SK-N-SH treated with all-trans-retinoic acid at 6 μM for 48 hours (cell line): ENCODE data around the gene KRTAP24-1.

Source experiments
- ATAC-seq: fragments of 200-7000 bp; cut with Tn5 transposase; 3 replicates; pipeline ENCODE4 v1.9.1; 2020; ENCODE audit warnings: mild to moderate bottlenecking, moderate library complexity
- ARNTL ChIP-seq: fragments of 450-650 bp; formaldehyde crosslinking; IDR thresholded peaks from 2 replicates; pipeline ENCODE4 v1.5.0; 2020; ENCODE audit warnings: low read depth, mild to moderate bottlenecking, moderate library complexity, borderline replicate concordance
- BACH2 ChIP-seq: fragments of 250-450 bp; sonication (Bioruptor Pico); IDR thresholded peaks from 2 replicates; pipeline ENCODE4 v1.9.0; 2021; ENCODE audit warnings: mild to moderate bottlenecking, borderline replicate concordance
- CSDC2 ChIP-seq: fragments of 250-450 bp; sonication (Bioruptor Pico); IDR thresholded peaks from 2 replicates; pipeline ENCODE4 v1.5.0; 2020; ENCODE audit warnings: mild to moderate bottlenecking, moderate library complexity
- ISL1 ChIP-seq: fragments of 250-450 bp; sonication (Bioruptor Pico); IDR thresholded peaks from 2 replicates; pipeline ENCODE4 v2.1.2; 2022; ENCODE audit warnings: mild to moderate bottlenecking, moderate library complexity
- OSR1 ChIP-seq: fragments of 250-450 bp; sonication (Bioruptor Pico); IDR thresholded peaks from 2 replicates; pipeline ENCODE4 v1.8.0; 2022; ENCODE audit warnings: moderate library complexity, mild to moderate bottlenecking, inconsistent platforms
- POU6F1 ChIP-seq: fragments of 250-450 bp; sonication (Bioruptor Pico); IDR thresholded peaks from 2 replicates; pipeline ENCODE4 v1.8.0; 2021; ENCODE audit warnings: low read depth, mild to moderate bottlenecking, moderate library complexity, borderline replicate concordance
- RARB ChIP-seq: fragments of 250-450 bp; sonication (Bioruptor Pico); IDR thresholded peaks from 2 replicates; pipeline ENCODE4 v1.8.0; 2021; ENCODE audit warnings: mild to moderate bottlenecking, moderate library complexity
- SNAI2 ChIP-seq: fragments of 250-450 bp; sonication (Bioruptor Pico); IDR thresholded peaks from 2 replicates; pipeline ENCODE4 v1.5.0; 2020; ENCODE audit warnings: mild to moderate bottlenecking, moderate library complexity
- TCF4 ChIP-seq: fragments of 250-450 bp; sonication (Bioruptor Pico); IDR thresholded peaks from 2 replicates; pipeline ENCODE4 v1.8.0; 2021; ENCODE audit warnings: mild to moderate bottlenecking, moderate library complexity, borderline replicate concordance
- TOX ChIP-seq: fragments of 250-450 bp; sonication (Bioruptor Pico); IDR thresholded peaks from 2 replicates; pipeline ENCODE4 v1.8.0; 2021; ENCODE audit warnings: mild to moderate bottlenecking, moderate library complexity, borderline replicate concordance
- ZC3H10 ChIP-seq: fragments of 250-450 bp; sonication (Bioruptor Pico); IDR thresholded peaks from 2 replicates; pipeline ENCODE4 v1.5.1; 2021; ENCODE audit warnings: mild to moderate bottlenecking, moderate library complexity
- ZFP3 ChIP-seq: fragments of 250-450 bp; sonication (Bioruptor Pico); IDR thresholded peaks from 2 replicates; pipeline ENCODE4 v1.5.0; 2020; ENCODE audit warnings: mild to moderate bottlenecking, moderate library complexity
- ZNF70 ChIP-seq: fragments of 450-650 bp; formaldehyde crosslinking; IDR thresholded peaks from 2 replicates; pipeline ENCODE4 v1.5.0; 2020; ENCODE audit warnings: mild to moderate bottlenecking, moderate library complexity
- ZNF8 ChIP-seq: fragments of 450-650 bp; formaldehyde crosslinking; IDR thresholded peaks from 2 replicates; pipeline ENCODE4 v1.5.0; 2020; ENCODE audit warnings: mild to moderate bottlenecking, moderate library complexity
- TF ChIP-seq, protein P1 (sequence below): fragments of 250-450 bp; sonication (Bioruptor Pico); IDR thresholded peaks from 2 replicates; pipeline ENCODE4 v1.5.0; 2020; ENCODE audit warnings: mild to moderate bottlenecking, moderate library complexity
- TF ChIP-seq, protein P2 (sequence below): fragments of 250-450 bp; sonication (Bioruptor Pico); IDR thresholded peaks from 2 replicates; pipeline ENCODE4 v1.5.1; 2021; ENCODE audit warnings: mild to moderate bottlenecking, moderate library complexity
- TF ChIP-seq, protein P3 (sequence below): fragments of 250-450 bp; sonication (Bioruptor Pico); IDR thresholded peaks from 2 replicates; pipeline ENCODE4 v1.8.0; 2020; ENCODE audit warnings: mild to moderate bottlenecking, moderate library complexity, borderline replicate concordance
- TF ChIP-seq, protein P4 (sequence below): fragments of 250-450 bp; sonication (Bioruptor Pico); IDR thresholded peaks from 2 replicates; pipeline ENCODE4 v1.5.1; 2020; ENCODE audit warnings: low read depth, mild to moderate bottlenecking, moderate library complexity

Gene KRTAP24-1

GRCh38 chr21:30271156-30271555, 11.6 kb downstream of the KRTAP24-1 start (continued):
- TF ChIP-seq, protein P1, sequence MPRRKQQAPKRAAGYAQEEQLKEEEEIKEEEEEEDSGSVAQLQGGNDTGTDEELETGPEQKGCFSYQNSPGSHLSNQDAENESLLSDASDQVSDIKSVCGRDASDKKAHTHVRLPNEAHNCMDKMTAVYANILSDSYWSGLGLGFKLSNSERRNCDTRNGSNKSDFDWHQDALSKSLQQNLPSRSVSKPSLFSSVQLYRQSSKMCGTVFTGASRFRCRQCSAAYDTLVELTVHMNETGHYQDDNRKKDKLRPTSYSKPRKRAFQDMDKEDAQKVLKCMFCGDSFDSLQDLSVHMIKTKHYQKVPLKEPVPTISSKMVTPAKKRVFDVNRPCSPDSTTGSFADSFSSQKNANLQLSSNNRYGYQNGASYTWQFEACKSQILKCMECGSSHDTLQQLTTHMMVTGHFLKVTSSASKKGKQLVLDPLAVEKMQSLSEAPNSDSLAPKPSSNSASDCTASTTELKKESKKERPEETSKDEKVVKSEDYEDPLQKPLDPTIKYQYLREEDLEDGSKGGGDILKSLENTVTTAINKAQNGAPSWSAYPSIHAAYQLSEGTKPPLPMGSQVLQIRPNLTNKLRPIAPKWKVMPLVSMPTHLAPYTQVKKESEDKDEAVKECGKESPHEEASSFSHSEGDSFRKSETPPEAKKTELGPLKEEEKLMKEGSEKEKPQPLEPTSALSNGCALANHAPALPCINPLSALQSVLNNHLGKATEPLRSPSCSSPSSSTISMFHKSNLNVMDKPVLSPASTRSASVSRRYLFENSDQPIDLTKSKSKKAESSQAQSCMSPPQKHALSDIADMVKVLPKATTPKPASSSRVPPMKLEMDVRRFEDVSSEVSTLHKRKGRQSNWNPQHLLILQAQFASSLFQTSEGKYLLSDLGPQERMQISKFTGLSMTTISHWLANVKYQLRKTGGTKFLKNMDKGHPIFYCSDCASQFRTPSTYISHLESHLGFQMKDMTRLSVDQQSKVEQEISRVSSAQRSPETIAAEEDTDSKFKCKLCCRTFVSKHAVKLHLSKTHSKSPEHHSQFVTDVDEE (CRISPR knock-in tag), result no peak

GRCh38 chr21:30269803-30270530, 12.8 kb downstream of the KRTAP24-1 start:
- no peak for ATAC-seq
- TF ChIP-seq ZNF8 (no peak), ARNTL (CRISPR knock-in tag) (no peak)
- TF ChIP-seq, protein P2, sequence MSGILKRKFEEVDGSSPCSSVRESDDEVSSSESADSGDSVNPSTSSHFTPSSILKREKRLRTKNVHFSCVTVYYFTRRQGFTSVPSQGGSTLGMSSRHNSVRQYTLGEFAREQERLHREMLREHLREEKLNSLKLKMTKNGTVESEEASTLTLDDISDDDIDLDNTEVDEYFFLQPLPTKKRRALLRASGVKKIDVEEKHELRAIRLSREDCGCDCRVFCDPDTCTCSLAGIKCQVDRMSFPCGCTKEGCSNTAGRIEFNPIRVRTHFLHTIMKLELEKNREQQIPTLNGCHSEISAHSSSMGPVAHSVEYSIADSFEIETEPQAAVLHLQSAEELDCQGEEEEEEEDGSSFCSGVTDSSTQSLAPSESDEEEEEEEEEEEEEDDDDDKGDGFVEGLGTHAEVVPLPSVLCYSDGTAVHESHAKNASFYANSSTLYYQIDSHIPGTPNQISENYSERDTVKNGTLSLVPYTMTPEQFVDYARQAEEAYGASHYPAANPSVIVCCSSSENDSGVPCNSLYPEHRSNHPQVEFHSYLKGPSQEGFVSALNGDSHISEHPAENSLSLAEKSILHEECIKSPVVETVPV, result no peak

- 0 out of 3 replicates have a peak, but pooled peaks have one; percentile 18 for ATAC-seq
- TF ChIP-seq OSR1 (CRISPR knock-in tag) (no peak), SNAI2 (CRISPR knock-in tag) (no peak), CSDC2 (no peak), RARB (CRISPR knock-in tag) (no peak), POU6F1 (CRISPR knock-in tag) (no peak), ZFP3 (CRISPR knock-in tag) (no peak), TOX (CRISPR knock-in tag) (no peak)
- TF ChIP-seq, protein P2, result no peak
- TF ChIP-seq, protein P3, sequence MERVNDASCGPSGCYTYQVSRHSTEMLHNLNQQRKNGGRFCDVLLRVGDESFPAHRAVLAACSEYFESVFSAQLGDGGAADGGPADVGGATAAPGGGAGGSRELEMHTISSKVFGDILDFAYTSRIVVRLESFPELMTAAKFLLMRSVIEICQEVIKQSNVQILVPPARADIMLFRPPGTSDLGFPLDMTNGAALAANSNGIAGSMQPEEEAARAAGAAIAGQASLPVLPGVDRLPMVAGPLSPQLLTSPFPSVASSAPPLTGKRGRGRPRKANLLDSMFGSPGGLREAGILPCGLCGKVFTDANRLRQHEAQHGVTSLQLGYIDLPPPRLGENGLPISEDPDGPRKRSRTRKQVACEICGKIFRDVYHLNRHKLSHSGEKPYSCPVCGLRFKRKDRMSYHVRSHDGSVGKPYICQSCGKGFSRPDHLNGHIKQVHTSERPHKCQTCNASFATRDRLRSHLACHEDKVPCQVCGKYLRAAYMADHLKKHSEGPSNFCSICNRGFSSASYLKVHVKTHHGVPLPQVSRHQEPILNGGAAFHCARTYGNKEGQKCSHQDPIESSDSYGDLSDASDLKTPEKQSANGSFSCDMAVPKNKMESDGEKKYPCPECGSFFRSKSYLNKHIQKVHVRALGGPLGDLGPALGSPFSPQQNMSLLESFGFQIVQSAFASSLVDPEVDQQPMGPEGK (CRISPR knock-in tag), result no peak
These were observed 14.0 kb downstream of the KRTAP24-1 start for GRCh38 chr21:30268608-30269197.

DNA sequence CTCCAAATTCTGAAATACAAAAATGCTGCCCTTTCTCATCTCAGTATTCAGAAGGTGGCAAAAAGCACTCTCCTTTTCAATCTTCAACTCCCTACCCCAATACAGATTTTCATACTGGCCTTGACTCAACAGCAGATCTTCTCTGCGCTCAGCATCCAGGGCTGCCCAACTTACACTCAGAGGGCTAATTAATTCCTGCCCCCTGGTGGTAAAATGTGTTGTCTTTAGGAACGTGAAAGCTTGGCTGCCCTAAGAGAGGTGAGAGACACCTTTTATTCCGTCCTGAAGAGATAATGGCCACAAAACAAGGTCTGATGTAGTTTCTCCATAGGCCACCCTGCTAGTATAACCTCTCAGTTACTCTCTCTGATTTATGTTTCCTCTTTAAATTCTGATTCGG, 25.0 kb downstream of the KRTAP24-1 start:
- peak; percentile 64 for ATAC-seq
- TF ChIP-seq ARNTL (CRISPR knock-in tag) (no peak), SNAI2 (CRISPR knock-in tag) (no peak), TCF4 (CRISPR knock-in tag) (no peak), ZC3H10 (CRISPR knock-in tag) (no peak), ZNF70 (CRISPR knock-in tag) (no peak), ISL1 (CRISPR knock-in tag) (no peak), BACH2 (CRISPR knock-in tag) (no peak)
- TF ChIP-seq, protein P2, result no peak
- TF ChIP-seq, protein P1 (CRISPR knock-in tag), result no peak
- TF ChIP-seq, protein P4, sequence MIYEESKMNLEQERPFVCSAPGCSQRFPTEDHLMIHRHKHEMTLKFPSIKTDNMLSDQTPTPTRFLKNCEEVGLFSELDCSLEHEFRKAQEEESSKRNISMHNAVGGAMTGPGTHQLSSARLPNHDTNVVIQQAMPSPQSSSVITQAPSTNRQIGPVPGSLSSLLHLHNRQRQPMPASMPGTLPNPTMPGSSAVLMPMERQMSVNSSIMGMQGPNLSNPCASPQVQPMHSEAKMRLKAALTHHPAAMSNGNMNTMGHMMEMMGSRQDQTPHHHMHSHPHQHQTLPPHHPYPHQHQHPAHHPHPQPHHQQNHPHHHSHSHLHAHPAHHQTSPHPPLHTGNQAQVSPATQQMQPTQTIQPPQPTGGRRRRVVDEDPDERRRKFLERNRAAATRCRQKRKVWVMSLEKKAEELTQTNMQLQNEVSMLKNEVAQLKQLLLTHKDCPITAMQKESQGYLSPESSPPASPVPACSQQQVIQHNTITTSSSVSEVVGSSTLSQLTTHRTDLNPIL (CRISPR knock-in tag), result no peak
